Esophagus squamous epithelium (tissue), 4 donors: Measurements from ENCODE around the gene CEMIP.

Experiments
- CTCF ChIP-seq, 6 experiments: fragments of 450-650 bp in 4 of 6; fragments of 200-600 bp in 2 of 6; sonication (generic) in 2 of 6; IDR thresholded peaks; one replicate each; pipeline ENCODE4 v1.5.1; 2016 to 2019; ENCODE audit warnings: antibody characterized with exemption in 6 of 6, mild to moderate bottlenecking in 4 of 6, moderate library complexity in 4 of 6
- POLR2A ChIP-seq, 4 donors: fragments of 450-650 bp; IDR thresholded peaks; one replicate each; pipeline ENCODE4 v1.6.1; 2017; ENCODE audit warnings: antibody characterized with exemption in 4 of 4, mild to moderate bottlenecking in 4 of 4, moderate library complexity in 3 of 4

- TF ChIP-seq POLR2A (IDR thresholded peaks at IDR 0.05): no peak
- TF ChIP-seq CTCF (IDR thresholded peaks at IDR 0.05): no peak
Observed at GRCh38 chr15:80749589-80749988, 29.6 kb upstream of the CEMIP start.
